Measurements from ENCODE around the gene PEPD.

Gene PEPD

GRCh38 chr19:33384983-33385382 is 136.6 kb downstream of the PEPD start:
- DNase-seq (ENCODE audit: low read depth in 2 of 2), result no peak

- no peak for DNase-seq (ENCODE audit: low read depth in 2 of 2)
Observed at GRCh38 chr19:33383720-33384292, 137.8 kb downstream of the PEPD start.

- DNase-seq (ENCODE audit: low read depth in 2 of 2), result no peak
Observed at GRCh38 chr19:33382982-33383381, 138.6 kb downstream of the PEPD start.

DNA sequence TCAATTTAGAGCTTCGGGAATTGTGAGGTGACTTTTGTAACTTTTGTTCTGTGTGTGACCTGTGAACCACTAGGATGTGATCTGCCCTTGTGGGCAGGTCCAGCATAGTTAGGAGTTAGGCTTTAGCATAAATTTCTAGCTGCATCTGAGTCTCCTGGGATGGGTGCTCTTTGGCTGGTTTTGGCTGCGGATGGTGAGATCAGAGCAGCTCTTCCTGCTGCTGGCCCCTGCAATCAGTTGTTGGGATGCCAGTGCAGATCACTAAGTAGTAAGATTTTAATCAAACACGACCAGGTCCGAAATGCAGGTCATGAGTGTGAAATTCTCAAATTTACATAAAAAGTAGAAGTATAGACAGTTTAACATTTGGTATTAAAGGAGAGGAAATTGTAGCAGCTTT is 139.6 kb downstream of the PEPD start:
- DNase-seq (ENCODE audit: low read depth in 2 of 2), result no peak

DNA sequence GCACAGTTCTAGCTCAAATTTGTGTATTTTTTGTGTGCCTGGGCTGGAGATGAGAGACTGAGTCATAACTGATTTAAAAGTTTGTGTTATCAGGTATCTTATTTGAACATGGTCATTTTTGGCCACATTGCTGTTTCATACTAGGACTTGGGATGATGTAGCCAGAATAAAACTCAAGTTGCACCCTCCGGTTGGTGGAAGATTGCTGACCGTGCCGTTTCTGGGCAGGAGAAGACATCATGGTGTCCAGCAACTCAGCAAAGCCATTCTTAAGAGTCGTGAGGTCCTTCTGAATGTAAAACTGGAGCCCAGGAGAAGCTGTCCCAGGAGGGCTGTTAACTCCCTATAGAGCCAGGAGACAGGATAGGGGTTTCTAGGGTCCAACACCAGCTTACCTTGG is 140.5 kb downstream of the PEPD start:
- no peak for DNase-seq (ENCODE audit: low read depth in 2 of 2)

- DNase-seq (ENCODE audit: low read depth in 2 of 2), result no peak
Observed at GRCh38 chr19:33379151-33379829, 142.3 kb downstream of the PEPD start.

GRCh38 chr19:33377586-33378475 is 143.8 kb downstream of the PEPD start:
- no peak for DNase-seq (ENCODE audit: low read depth in 2 of 2)

DNA sequence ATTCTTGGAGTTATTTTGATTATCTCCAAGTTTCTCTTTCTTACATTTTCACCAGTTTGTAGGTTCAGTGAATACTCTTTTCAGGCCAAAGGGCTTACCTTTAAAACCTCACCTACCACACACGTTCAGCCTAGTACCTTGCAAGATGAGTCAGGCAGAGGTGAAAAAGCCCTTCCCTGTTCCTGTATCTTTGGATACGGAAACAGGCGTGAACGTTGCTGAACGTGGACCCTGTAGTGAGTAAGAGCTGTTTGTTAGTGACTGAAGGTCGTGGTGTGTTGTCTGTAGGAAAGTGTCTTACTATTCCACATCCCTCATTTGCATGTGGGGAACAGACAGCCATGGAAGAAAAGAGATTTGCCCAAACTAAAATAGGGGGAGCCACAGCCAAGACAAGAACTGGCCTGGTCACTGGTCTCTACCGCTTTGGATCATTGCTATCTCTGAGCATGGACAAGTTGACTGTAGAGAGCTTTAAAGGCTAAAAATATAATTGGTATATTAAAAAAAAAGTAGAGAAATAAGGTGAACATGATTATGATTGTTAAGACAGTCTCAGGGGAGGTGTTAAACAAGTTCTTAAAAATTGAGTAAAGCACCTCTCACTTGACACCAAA is 144.5 kb downstream of the PEPD start:
- no peak for DNase-seq (ENCODE audit: low read depth in 2 of 2)

DNA sequence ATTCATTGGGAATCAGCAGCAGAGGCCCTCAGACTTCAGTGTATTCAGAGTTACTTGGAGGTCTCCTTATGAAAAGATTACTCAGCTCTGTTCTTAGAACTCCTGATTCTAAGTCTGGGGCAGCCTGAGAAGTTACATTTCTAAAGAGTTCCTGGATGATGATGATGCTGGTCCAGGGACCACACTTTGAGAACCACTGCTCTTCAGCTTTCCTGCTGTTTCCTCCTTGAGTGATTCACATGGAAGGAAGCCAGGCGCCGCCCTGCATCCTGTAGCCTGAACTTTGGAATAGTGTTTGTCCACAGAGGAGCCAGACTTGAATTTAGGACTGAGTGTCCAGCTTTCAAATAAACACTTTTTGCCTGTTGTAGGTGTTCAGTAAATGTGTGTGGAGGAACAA is 145.2 kb downstream of the PEPD start:
- DNase-seq (ENCODE audit: low read depth in 2 of 2), result no peak

DNA sequence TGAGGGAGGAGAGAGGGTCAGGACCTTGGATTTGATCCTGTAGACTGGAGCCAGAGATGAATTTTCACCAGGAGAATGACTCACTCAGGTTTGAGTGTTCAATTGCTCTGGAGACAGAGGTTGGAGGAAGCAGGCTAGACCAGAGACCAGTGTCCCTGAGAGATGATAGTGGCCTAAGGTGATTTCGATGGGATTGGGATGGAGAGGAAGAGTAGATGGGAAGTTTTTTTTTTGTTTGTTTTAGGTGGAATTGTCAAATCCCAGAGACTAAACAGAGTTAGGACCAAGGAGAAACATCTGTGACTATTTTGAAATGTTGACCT is 145.8 kb downstream of the PEPD start:
- DNase-seq (ENCODE audit: low read depth in 2 of 2), result no peak

GRCh38 chr19:33375156-33375836 is 146.3 kb downstream of the PEPD start:
- DNase-seq (ENCODE audit: low read depth in 2 of 2), result no peak

DNA sequence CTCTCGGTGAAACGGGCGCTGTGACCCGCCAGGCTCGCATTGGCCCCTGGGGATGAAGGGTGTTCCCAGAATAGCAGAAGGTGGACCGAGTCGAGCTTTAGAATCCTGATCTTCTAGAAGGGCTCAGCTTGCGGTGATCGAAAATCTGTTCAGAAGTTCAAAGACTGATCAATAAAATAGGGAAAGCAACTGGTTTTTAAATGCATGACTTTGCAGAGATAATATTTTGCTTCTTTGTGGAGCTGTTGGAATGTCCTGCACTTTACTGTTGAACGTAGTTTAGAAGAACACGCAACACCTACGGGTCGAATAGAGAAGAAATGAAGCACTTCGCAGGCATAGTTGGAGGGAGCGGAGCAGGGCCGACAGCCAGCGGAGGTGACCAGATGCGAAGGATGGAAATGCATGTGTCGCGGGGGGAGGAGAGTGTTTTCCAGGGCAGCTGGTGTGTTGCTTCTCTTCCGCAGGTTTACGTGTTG is 147.3 kb downstream of the PEPD start:
- DNase-seq (ENCODE audit: low read depth in 2 of 2), result no peak

- peak; percentile 93 for DNase-seq (ENCODE audit: low read depth in 2 of 2)
Observed at GRCh38 chr19:33373453-33374235, 147.9 kb downstream of the PEPD start, which contains the start of gene CEBPG. Gene CEBPG, plus strand, starts transcription at chr19:33373709. Its CDS starts 5,531 bp downstream, at chr19:33379240.

- DNase-seq (ENCODE audit: low read depth in 2 of 2), result no peak
Observed at GRCh38 chr19:33370783-33371182, 150.8 kb downstream of the PEPD start.

DNA sequence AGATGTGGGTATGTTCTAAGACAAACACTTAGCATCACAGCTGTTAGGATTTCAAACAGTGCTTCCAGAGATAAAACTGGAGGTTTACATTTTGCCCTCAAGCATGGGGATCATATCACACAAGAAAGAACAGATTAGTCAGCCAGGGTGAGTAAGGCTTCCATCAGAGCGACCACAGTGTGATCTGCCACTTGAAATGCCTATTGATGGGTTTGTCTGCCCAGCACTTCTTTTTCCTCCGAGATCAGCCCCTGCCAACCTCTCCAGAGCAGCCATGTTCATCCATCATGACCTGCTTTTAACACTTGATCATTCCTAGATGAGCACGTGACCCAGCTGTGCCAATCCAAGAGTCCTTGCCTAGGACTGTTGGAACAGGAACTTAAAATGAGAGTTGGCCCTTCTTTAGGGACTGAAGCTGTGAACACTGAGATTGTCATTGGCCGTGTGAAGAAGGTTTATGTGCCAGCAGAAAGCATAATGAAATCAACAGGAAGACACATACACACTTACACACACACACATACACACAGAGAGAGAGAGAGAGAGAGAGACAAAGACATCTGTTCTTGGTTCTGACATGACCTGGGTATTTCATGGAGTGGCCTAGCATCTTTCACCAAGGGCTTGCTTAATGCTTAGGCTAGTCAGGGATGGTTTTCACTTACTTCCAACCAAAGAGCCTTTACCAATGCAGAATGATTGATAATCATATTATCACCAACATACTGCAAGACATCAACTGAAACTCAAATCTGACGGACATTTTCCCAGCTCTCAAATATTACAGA is 153.3 kb downstream of the PEPD start:
- DNase-seq (ENCODE audit: low read depth in 2 of 2), result no peak

DNA sequence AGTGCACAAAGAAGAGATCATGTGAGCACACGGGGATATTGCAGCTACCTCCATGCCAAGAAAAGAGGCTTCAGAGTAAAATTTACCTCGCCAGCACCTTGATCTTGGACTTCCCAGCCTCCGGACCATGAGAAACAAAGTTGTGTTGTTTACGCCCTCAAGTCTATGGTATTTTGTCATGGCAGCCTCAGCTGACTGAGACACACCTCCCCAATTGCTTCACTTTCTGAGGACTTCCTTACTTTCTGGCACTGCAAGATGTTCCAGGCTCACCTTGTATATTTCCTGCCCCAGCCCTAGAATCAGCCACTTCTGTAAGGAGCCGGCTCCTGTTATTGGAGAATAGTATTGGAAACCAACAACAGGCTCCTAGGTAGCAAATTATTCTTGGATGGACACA is 154.7 kb downstream of the PEPD start:
- no peak for DNase-seq (ENCODE audit: low read depth in 2 of 2)

GRCh38 chr19:33366127-33366526 is 155.5 kb downstream of the PEPD start:
- DNase-seq (ENCODE audit: low read depth in 2 of 2), result no peak

DNA sequence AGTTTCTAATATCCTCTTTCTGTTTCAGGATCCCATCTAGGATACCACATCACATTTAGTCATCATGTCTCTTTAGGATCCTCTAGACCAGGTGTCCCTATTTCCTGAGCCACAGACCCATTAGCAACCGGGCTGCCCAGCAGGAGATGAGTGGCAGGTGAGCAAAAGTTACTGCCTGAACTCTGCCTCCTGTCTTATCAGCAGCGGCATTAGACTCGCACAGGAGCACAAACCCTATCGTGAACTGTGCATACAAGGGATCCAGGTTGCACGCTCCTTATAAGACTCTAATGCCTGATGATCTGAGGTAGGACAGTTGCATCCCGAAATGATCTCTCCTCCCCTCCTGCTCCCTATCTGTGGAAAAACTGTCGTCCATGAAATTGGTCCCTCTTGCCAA is 155.9 kb downstream of the PEPD start:
- DNase-seq (ENCODE audit: low read depth in 2 of 2), result no peak

GRCh38 chr19:33363476-33363875 is 158.1 kb downstream of the PEPD start:
- DNase-seq (ENCODE audit: low read depth in 2 of 2), result no peak
